K562 (cell line): ENCODE results near the gene SLC10A3. TPM values are rescaled to one million over a fixed set of nuclear protein-coding genes. Genes with fewer than 3 reads are reported as not detected.

ENCODE experiments used
- CREM ChIP-seq: IDR thresholded peaks from 2 replicates; pipeline ENCODE4 v1.6.1; 2014; ENCODE audit warnings: antibody characterized with exemption, low read depth
- JUN ChIP-seq, 2 experiments: sonication (generic) in 1 of 2; formaldehyde crosslinking in 1 of 2; IDR thresholded peaks; 2 replicates each; pipeline versions ENCODE4 v1.6.1 to v1.8.0; 2012 to 2022; ENCODE audit warnings: borderline replicate concordance in 2 of 2, mild to moderate bottlenecking in 2 of 2, improper control_type of control experiment in 1 of 2, low read depth in 1 of 2, low read length in 1 of 2, missing genetic modification reagents in 1 of 2
- MTA1 ChIP-seq: fragments of 450-650 bp; IDR thresholded peaks from 2 replicates; pipeline ENCODE4 v1.6.1; 2017; ENCODE audit warnings: borderline replicate concordance
- MYC ChIP-seq, 2 experiments: fragments of 250-450 bp in 1 of 2; sonication (Bioruptor Pico) in 1 of 2; IDR thresholded peaks; 2 replicates each; pipeline versions ENCODE4 v1.5.1 to v1.6.1; 2012 to 2021; ENCODE audit warnings: low read depth in 2 of 2, borderline replicate concordance in 1 of 2, improper control_type of control experiment in 1 of 2, low read length in 1 of 2, mild to moderate bottlenecking in 1 of 2, moderate library complexity in 1 of 2
- NCOA1 ChIP-seq: fragments of 450-650 bp; IDR thresholded peaks from 2 replicates; pipeline ENCODE4 v1.6.1; 2016; ENCODE audit warnings: low read depth
- PHF8 ChIP-seq: fragments of 200-600 bp; sonication (generic); IDR thresholded peaks from 2 replicates; pipeline ENCODE4 v1.6.1; 2012; ENCODE audit warnings: mixed run types, mild to moderate bottlenecking, inconsistent platforms, low read length, moderate library complexity, borderline replicate concordance
- PKNOX1 ChIP-seq: fragments of 450-650 bp; IDR thresholded peaks from 2 replicates; pipeline ENCODE4 v1.6.1; 2016
- PTRF ChIP-seq: fragments of 450-650 bp; IDR thresholded peaks from 2 replicates; pipeline ENCODE4 v1.6.1; 2016; ENCODE audit warnings: mild to moderate bottlenecking, missing genetic modification characterization, missing compliant biosample characterization
- UBTF ChIP-seq, 2 experiments: IDR thresholded peaks; 2 replicates each; pipeline ENCODE4 v1.6.1; 2012; ENCODE audit warnings: improper control_type of control experiment in 2 of 2, low read depth in 2 of 2, low read length in 2 of 2, borderline replicate concordance in 1 of 2
- ZBTB11 ChIP-seq, 3 experiments: fragments of 200-800 bp in 1 of 3; fragments of 250-450 bp in 1 of 3; fragments of 450-650 bp in 1 of 3; sonication (Bioruptor Pico) in 1 of 3; sonication (Bioruptor generic) in 1 of 3; formaldehyde crosslinking in 1 of 3; IDR thresholded peaks; 2 replicates each; pipeline versions ENCODE4 v1.6.1 to v1.8.0; 2016 to 2022; ENCODE audit warnings: mild to moderate bottlenecking in 2 of 3, missing genetic modification characterization in 2 of 3, missing compliant biosample characterization in 1 of 3, moderate library complexity in 1 of 3
- ZEB2 ChIP-seq: fragments of 450-650 bp; IDR thresholded peaks from 2 replicates; pipeline ENCODE4 v1.6.1; 2016
- polyA plus RNA-seq, 8 experiments: library from polyadenylated mRNA; depleted of rRNA in 4 of 8; stranded (reverse) in 5 of 8; unstranded in 3 of 8; fragments of >200 nt; fragmentation: Nextera tagmentation in 2 of 8; fragmentation: Illumina TruSeq in 1 of 8; extraction: Ambion mirVana in 2 of 8; extraction: Trizol in 1 of 8; gene quantifications; 2 replicates each; pipeline versions ENCODE4 v1.2.1 to v1.2.3, GENCODE V29; 2011 to 2014; ENCODE audit warnings: inconsistent platforms in 1 of 8, missing spikeins in 1 of 8
- total RNA-seq, 7 experiments: library from RNA; depleted of rRNA in 6 of 7; stranded (reverse); fragments of >200 nt in 6 of 7; fragmentation: Illumina TruSeq in 2 of 7; extraction: Trizol in 2 of 7; gene quantifications; 2 replicates each; pipeline versions ENCODE4 v1.2.1 to v1.2.3, GENCODE V29; 2011 to 2021; ENCODE audit warnings: low replicate concordance in 1 of 7
- TF ChIP-seq, protein P1 (sequence below): fragments of 250-450 bp; sonication (Bioruptor Pico); IDR thresholded peaks from 2 replicates; pipeline ENCODE4 v1.9.0; 2021; ENCODE audit warnings: mild to moderate bottlenecking, inconsistent platforms
- TF ChIP-seq, protein P2 (sequence below): sonication (generic); IDR thresholded peaks from 2 replicates; pipeline ENCODE4 v1.6.1; 2016

Gene SLC10A3
- total and polyA plus RNA-seq, 9 of the 15 experiments (the other 6 are each of a cell fraction or from before 2014, with no cell fraction given), result 5.2 to 30.6 (median 16.7) TPM

- TF ChIP-seq, protein P1, sequence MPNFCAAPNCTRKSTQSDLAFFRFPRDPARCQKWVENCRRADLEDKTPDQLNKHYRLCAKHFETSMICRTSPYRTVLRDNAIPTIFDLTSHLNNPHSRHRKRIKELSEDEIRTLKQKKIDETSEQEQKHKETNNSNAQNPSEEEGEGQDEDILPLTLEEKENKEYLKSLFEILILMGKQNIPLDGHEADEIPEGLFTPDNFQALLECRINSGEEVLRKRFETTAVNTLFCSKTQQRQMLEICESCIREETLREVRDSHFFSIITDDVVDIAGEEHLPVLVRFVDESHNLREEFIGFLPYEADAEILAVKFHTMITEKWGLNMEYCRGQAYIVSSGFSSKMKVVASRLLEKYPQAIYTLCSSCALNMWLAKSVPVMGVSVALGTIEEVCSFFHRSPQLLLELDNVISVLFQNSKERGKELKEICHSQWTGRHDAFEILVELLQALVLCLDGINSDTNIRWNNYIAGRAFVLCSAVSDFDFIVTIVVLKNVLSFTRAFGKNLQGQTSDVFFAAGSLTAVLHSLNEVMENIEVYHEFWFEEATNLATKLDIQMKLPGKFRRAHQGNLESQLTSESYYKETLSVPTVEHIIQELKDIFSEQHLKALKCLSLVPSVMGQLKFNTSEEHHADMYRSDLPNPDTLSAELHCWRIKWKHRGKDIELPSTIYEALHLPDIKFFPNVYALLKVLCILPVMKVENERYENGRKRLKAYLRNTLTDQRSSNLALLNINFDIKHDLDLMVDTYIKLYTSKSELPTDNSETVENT (CRISPR knock-in tag), result no peak; the same call in 1 of the 2 replicates
- no peak for TF ChIP-seq PTRF (tag)
- peak; percentile 61 for TF ChIP-seq CREM
- TF ChIP-seq PKNOX1, result peak; percentile 56; the same call in 1 of the 2 replicates
- peak; percentile 66 for TF ChIP-seq JUN (IDR thresholded peaks at IDR 0.05; ENCODE audit: borderline replicate concordance, low read depth, low read length)
- no peak for TF ChIP-seq JUN (CRISPR knock-in tag; IDR thresholded peaks at IDR 0.05; ENCODE audit: borderline replicate concordance)
- peak in 1 of 2 experiments; percentile 72; a peak in 1 of 4 replicates for TF ChIP-seq UBTF (IDR thresholded peaks at IDR 0.05; ENCODE audit: borderline replicate concordance in 1 of 2, low read depth in 2 of 2, low read length in 2 of 2)
- no peak for TF ChIP-seq MYC (IDR thresholded peaks at IDR 0.05; ENCODE audit: low read depth, low read length)
- TF ChIP-seq MYC (CRISPR knock-in tag; IDR thresholded peaks at IDR 0.05; ENCODE audit: borderline replicate concordance, low read depth), result no peak
- peak in 1 of 3 experiments; percentile 21; a peak in 1 of 6 replicates for TF ChIP-seq ZBTB11 (CRISPR knock-in tag; IDR thresholded peaks at IDR 0.05)
- peak; percentile 33; the same call in 1 of the 2 replicates for TF ChIP-seq NCOA1
- TF ChIP-seq, protein P2, sequence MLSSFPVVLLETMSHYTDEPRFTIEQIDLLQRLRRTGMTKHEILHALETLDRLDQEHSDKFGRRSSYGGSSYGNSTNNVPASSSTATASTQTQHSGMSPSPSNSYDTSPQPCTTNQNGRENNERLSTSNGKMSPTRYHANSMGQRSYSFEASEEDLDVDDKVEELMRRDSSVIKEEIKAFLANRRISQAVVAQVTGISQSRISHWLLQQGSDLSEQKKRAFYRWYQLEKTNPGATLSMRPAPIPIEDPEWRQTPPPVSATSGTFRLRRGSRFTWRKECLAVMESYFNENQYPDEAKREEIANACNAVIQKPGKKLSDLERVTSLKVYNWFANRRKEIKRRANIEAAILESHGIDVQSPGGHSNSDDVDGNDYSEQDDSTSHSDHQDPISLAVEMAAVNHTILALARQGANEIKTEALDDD, result no peak
- TF ChIP-seq PHF8, result peak; percentile 10; the same call in 1 of the 2 replicates
- peak; percentile 69 for TF ChIP-seq ZEB2
- no peak for TF ChIP-seq MTA1
These were observed 5.9 kb downstream of the SLC10A3 start (continued) for GRCh38 chrX:154484255-154485149.
